Left ventricle myocardium inferior (tissue), 1 donor: ENCODE measurements around the gene PARD3B. TPM values are rescaled to one million over a fixed set of nuclear protein-coding genes. Genes with fewer than 3 reads are reported as not detected.

Experiments used
- DNase-seq: peaks from one replicate; pipeline ENCODE4 v3.0.0-alpha.2; 2020
- H3K27ac ChIP-seq: fragments of 200-600 bp; replicated peaks from 2 replicates; pipeline ENCODE4 v1.8.0; 2021
- H3K27me3 ChIP-seq: fragments of 200-600 bp; 2 replicates; pipeline ENCODE4 v1.8.0; 2021; ENCODE audit warnings: low read depth
- H3K36me3 ChIP-seq: fragments of 200-600 bp; 2 replicates; pipeline ENCODE4 v1.8.0; 2021
- H3K4me1 ChIP-seq: fragments of 200-600 bp; 2 replicates; pipeline ENCODE4 v1.8.0; 2021
- H3K4me3 ChIP-seq: fragments of 200-600 bp; 2 replicates; pipeline ENCODE4 v1.8.0; 2021; ENCODE audit warnings: mild to moderate bottlenecking, moderate library complexity
- H3K9me3 ChIP-seq: fragments of 200-600 bp; replicated peaks from 2 replicates; pipeline ENCODE4 v1.8.0; 2021
- intact Hi-C: fragments of 100-400 bp; cut with micrococcal nuclease; formaldehyde crosslinking; loops from one replicate; pipeline ENCODE4 v1.11.0; 2022
- total RNA-seq: library from RNA; stranded (reverse); fragmentation: NEBNext Ultra II Directional; extraction: Animal tissue kit (Norgen Biotek cat#: 25700); gene quantifications from one replicate; pipeline ENCODE4 v1.2.1, GENCODE V29; 2021
- TF ChIP-seq, protein P1 (sequence below): fragments of 200-600 bp; IDR thresholded peaks from 2 replicates; pipeline ENCODE4 v1.8.0; 2021; ENCODE audit warnings: antibody characterized with exemption, mild to moderate bottlenecking, borderline replicate concordance
- donor health status: DM: no; HTN: yes; CAD: no; lungs with severe emphysema.

The PARD3B gene
- total RNA-seq, 1 donor from 2014 or later: 9.1 TPM

DNA sequence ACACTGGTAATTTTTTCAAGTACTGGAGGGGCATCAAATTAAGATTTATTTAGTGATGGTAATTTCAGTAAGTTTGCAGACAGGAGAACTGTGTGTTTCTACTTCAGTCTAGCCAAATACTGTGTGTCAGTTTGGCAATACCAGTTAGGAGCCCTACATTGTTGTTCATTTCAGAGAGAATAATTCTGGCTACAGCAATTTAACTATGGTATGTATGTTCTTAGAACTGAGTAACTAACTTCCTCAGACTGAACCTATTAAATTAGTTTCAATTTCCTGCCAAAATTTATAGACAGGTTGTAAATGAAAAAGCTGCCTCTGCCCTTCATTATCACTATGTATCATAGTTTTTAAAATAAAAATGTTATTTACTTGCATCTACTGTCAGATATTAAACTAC lies 332.4 kb downstream of the PARD3B start:
- Histone ChIP-seq H3K4me3 (no peak overlapping the region), H3K36me3 (no peaks in the 10 kb centered on the region), H3K27me3 (no peaks in the 10 kb centered on the region), H3K4me1 (no peaks in the 10 kb centered on the region), H3K27ac (no peak overlapping the region), H3K9me3 (no peaks in the 10 kb centered on the region)
- TF ChIP-seq, protein P1, sequence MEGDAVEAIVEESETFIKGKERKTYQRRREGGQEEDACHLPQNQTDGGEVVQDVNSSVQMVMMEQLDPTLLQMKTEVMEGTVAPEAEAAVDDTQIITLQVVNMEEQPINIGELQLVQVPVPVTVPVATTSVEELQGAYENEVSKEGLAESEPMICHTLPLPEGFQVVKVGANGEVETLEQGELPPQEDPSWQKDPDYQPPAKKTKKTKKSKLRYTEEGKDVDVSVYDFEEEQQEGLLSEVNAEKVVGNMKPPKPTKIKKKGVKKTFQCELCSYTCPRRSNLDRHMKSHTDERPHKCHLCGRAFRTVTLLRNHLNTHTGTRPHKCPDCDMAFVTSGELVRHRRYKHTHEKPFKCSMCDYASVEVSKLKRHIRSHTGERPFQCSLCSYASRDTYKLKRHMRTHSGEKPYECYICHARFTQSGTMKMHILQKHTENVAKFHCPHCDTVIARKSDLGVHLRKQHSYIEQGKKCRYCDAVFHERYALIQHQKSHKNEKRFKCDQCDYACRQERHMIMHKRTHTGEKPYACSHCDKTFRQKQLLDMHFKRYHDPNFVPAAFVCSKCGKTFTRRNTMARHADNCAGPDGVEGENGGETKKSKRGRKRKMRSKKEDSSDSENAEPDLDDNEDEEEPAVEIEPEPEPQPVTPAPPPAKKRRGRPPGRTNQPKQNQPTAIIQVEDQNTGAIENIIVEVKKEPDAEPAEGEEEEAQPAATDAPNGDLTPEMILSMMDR: no peak
- intact Hi-C loops: no loop called here
- no peak for DNase-seq

DNA sequence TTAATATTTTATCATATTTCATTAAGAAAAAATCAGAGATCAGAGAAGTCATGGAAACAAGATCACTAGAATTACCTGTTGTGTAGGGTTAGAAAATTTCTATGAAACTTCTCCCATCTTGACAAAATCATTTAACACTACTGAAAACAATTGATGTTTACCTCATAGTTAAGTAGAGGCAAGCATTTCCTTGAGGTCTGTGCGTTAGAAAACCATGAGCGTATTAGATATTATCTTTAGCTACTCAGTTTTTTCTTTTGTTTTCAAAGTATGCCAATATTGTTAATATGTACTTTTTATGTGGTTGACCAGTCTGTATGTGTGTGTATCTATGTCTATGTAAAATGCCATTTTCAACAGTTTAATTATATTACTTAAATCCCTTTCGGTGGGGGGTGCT lies 335.7 kb downstream of the PARD3B start:
- intact Hi-C loops: no loop called here
- Histone ChIP-seq H3K36me3 (no peaks in the 10 kb centered on the region), H3K27me3 (no peaks in the 10 kb centered on the region), H3K4me3 (no peak overlapping the region), H3K27ac (no peak overlapping the region), H3K9me3 (no peaks in the 10 kb centered on the region), H3K4me1 (no peaks in the 10 kb centered on the region)
- TF ChIP-seq, protein P1: no peak
- no peak for DNase-seq

DNA sequence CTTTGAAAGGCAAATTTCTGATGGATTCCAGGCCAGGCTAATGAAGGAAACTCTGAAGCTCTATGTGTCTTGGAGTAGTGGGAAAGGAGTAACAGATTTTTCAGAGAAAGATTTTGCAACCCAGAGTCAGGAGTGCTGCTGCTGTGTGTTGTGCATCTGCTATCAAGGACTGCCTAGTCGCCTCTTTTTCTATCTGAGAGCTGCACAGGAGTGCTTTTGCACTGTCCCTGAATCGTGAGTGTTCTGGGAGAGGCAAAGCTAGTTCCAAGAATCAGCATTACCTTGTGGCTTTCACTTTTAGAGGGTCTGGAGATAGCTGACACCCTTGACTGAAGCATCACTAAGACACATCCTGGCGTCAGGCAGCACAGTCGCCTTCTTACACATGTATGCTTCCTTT lies 336.4 kb downstream of the PARD3B start:
- Histone ChIP-seq H3K36me3 (no peaks in the 10 kb centered on the region), H3K4me1 (no peaks in the 10 kb centered on the region), H3K9me3 (no peaks in the 10 kb centered on the region), H3K27ac (no peak overlapping the region), H3K4me3 (no peak overlapping the region), H3K27me3 (no peaks in the 10 kb centered on the region)
- no peak for DNase-seq
- TF ChIP-seq, protein P1: no peak
- intact Hi-C loops: no loop called here

DNA sequence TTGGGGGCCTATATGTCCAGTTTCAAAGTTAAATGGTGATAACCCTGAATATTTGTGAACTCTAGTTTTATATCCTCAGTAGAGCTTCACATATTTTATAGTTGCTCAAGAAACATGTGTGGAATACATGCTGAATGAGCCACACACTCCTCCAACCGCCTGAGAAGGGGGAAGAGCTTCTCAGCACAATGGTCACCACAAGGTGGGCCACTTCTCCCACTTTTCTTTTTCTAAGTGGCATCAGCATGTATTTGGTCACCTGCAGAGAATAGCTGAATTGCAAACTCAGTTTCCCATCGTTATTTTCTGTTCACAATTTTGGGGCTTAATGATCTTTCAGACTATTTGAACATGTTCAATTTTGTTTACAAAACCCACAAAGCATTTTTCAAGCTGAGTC lies 340.5 kb downstream of the PARD3B start:
- Histone ChIP-seq H3K27me3 (no peaks in the 10 kb centered on the region), H3K4me1 (no peaks in the 10 kb centered on the region), H3K4me3 (no peak overlapping the region), H3K36me3 (no peaks in the 10 kb centered on the region), H3K27ac (no peak overlapping the region), H3K9me3 (no peaks in the 10 kb centered on the region)
- intact Hi-C loops: no loop called here
- TF ChIP-seq, protein P1: no peak
- no peak for DNase-seq

DNA sequence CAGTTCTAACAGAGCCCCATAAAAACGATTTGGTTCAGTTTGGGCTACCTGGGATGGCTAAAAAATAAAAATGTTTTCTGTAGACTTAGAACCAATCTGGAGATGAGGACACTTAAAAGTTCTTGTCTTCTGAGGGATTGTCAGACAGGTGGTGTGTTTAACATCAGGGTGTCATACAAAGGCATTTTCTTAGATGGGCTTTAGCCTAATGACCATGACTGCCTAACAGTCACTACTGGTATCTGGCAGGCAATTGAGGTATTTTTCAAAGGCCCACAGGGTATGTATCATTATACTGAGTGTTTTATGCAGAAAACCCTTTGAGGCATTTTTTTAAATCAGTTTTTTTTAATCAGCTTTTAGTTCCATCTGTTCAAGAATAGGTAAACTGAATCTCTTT lies 341.4 kb downstream of the PARD3B start:
- Histone ChIP-seq H3K36me3 (no peaks in the 10 kb centered on the region), H3K27ac (no peak overlapping the region), H3K4me1 (no peaks in the 10 kb centered on the region), H3K9me3 (no peaks in the 10 kb centered on the region), H3K27me3 (no peaks in the 10 kb centered on the region), H3K4me3 (no peak overlapping the region)
- intact Hi-C loops: no loop called here
- DNase-seq: no peak
- TF ChIP-seq, protein P1: no peak

DNA sequence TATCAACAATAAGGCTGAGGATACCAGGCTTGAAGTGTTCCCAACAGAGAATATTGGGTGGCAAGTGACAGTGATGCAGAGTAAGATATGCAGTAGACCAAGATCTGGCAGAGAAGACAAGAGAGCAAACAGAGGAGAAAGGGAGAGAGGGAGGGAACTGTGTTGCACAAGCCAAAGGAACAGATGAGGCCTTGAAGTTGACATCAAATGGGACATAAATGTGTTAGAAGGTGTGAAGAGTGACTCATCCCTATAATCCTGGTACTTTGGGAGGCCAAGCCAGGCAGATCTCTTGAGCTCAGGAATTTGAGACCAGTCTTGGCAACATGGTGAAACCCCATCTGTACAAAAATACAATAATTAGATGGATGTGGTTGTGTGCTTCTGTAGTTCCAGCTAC lies 342.9 kb downstream of the PARD3B start:
- H3K27ac ChIP-seq: no peak overlapping the region
- H3K4me3 ChIP-seq: no peak overlapping the region
- no peak for DNase-seq
- no peaks in the 10 kb centered on the region for H3K4me1 ChIP-seq
- H3K27me3 ChIP-seq: no peaks in the 10 kb centered on the region
- intact Hi-C loops: no loop called here
- no peaks in the 10 kb centered on the region for H3K36me3 ChIP-seq
- H3K9me3 ChIP-seq: no peaks in the 10 kb centered on the region
- TF ChIP-seq, protein P1: no peak
